IMR-90 (cell line): Measurements from ENCODE around the gene MAP3K3. TPM values are rescaled to one million over a fixed set of nuclear protein-coding genes. Genes with fewer than 3 reads are reported as not detected.

Experiments used
- ATAC-seq: fragments of 200-7000 bp; cut with Tn5 transposase; 2 replicates; pipeline ENCODE4 v1.9.1; 2020; ENCODE audit warnings: low read depth, mild to moderate bottlenecking, moderate library complexity
- BruUV-seq: library from RNA; stranded (reverse); fragments of 400-500 nt; replicated peaks from 2 replicates; lab custom pipeline; 2021; lab: Mats Ljungman, UMichigan
- CTCF ChIA-PET: fragments of 300-600 bp; formaldehyde crosslinking; extraction: SDS; loops from one replicate; lab custom pipeline; 2021; ENCODE audit warnings: antibody characterized with exemption; lab: Yijun Ruan, JAX
- POLR2A ChIA-PET: fragments of 300-600 bp; sonication (Branson Sonifier 250); formaldehyde crosslinking; loops from one replicate; lab custom pipeline; 2022; ENCODE audit warnings: antibody characterized with exemption; ENCODE audit not compliant: unreplicated experiment; lab: Charles Lee
- DNase-seq: peaks from one replicate; pipeline ENCODE4 v3.0.0; 2013
- H2AFZ ChIP-seq: replicated peaks from 2 replicates; pipeline ENCODE3; 2013; ENCODE audit warnings: low read length, mild to moderate bottlenecking; ENCODE audit not compliant: poor library complexity
- H2AK5ac ChIP-seq: 2 replicates; pipeline ENCODE4 v1.6.1; 2013; ENCODE audit warnings: low read depth, low read length, inconsistent platforms
- H2AK9ac ChIP-seq: replicated peaks from 2 replicates; pipeline ENCODE3; 2013; ENCODE audit warnings: mild to moderate bottlenecking, low read depth, low read length, moderate library complexity; ENCODE audit not compliant: poor library complexity
- H2BK120ac ChIP-seq: 2 replicates; pipeline ENCODE4 v1.6.1; 2013; ENCODE audit warnings: low read depth, low read length, inconsistent platforms
- H2BK15ac ChIP-seq: 3 replicates; pipeline ENCODE4 v1.6.1; 2013; ENCODE audit warnings: low read depth, low read length, inconsistent platforms
- H2BK20ac ChIP-seq: 2 replicates; pipeline ENCODE4 v1.6.1; 2013; ENCODE audit warnings: low read depth, mild to moderate bottlenecking, inconsistent platforms, low read length, moderate library complexity
- H2BK5ac ChIP-seq: 2 replicates; pipeline ENCODE4 v1.6.1; 2013; ENCODE audit warnings: mild to moderate bottlenecking, low read depth, low read length, inconsistent platforms; ENCODE audit not compliant: poor library complexity, severe bottlenecking
- H3K14ac ChIP-seq: replicated peaks from 2 replicates; pipeline ENCODE4 v1.6.1; 2013; ENCODE audit warnings: low read depth, low read length, inconsistent platforms
- H3K18ac ChIP-seq: 2 replicates; pipeline ENCODE4 v1.6.1; 2013; ENCODE audit warnings: low read depth, low read length, control low read depth
- H3K23ac ChIP-seq: 2 replicates; pipeline ENCODE4 v1.6.1; 2013; ENCODE audit warnings: low read depth, low read length, inconsistent platforms
- H3K27ac ChIP-seq: 2 replicates; pipeline ENCODE4 v1.5.1; 2013; ENCODE audit warnings: mild to moderate bottlenecking, control low read depth, low read length; ENCODE audit not compliant: insufficient read depth
- H3K27me3 ChIP-seq: 2 replicates; pipeline ENCODE4 v1.6.1; 2013; ENCODE audit warnings: low read length; ENCODE audit not compliant: control insufficient read depth, insufficient read depth
- H3K36me3 ChIP-seq: 2 replicates; pipeline ENCODE4 v1.6.1; 2013; ENCODE audit warnings: low read length, mixed read lengths; ENCODE audit not compliant: control insufficient read depth, insufficient read depth
- H3K4ac ChIP-seq: 2 replicates; pipeline ENCODE4 v1.6.1; 2013; ENCODE audit warnings: low read depth, low read length, inconsistent platforms
- H3K4me1 ChIP-seq: 2 replicates; pipeline ENCODE4 v1.6.1; 2013; ENCODE audit warnings: low read length, mixed read lengths; ENCODE audit not compliant: control insufficient read depth, insufficient read depth
- H3K4me2 ChIP-seq: 2 replicates; pipeline ENCODE4 v1.6.1; 2013; ENCODE audit warnings: low read depth, mild to moderate bottlenecking, control low read depth, low read length, moderate library complexity
- H3K4me3 ChIP-seq: 2 replicates; pipeline ENCODE4 v1.5.1; 2013; ENCODE audit warnings: low read depth, mild to moderate bottlenecking, control low read depth, low read length, moderate library complexity; ENCODE audit not compliant: insufficient read depth
- H3K56ac ChIP-seq: 2 replicates; pipeline ENCODE4 v1.6.1; 2013; ENCODE audit warnings: low read length, inconsistent platforms; ENCODE audit not compliant: insufficient read depth; ENCODE audit errors: extremely low read depth
- H3K79me1 ChIP-seq, 2 experiments: 2 replicates each; pipeline ENCODE4 v1.6.1; 2013; ENCODE audit warnings: low read length in 2 of 2, inconsistent platforms in 1 of 2, low read depth in 1 of 2
- H3K9ac ChIP-seq: 2 replicates; pipeline ENCODE4 v1.6.1; 2013; ENCODE audit warnings: low read depth, low read length, control low read depth
- H3K9me1 ChIP-seq: 2 replicates; pipeline ENCODE4 v1.6.1; 2013; ENCODE audit warnings: low read length, inconsistent platforms; ENCODE audit not compliant: insufficient read depth
- H3K9me3 ChIP-seq: 2 replicates; pipeline ENCODE4 v1.6.1; 2013; ENCODE audit warnings: low read length; ENCODE audit not compliant: control insufficient read depth, insufficient read depth
- H4K20me1 ChIP-seq: 2 replicates; pipeline ENCODE4 v1.6.1; 2013; ENCODE audit warnings: low read length, inconsistent platforms; ENCODE audit not compliant: insufficient read depth
- H4K5ac ChIP-seq: 2 replicates; pipeline ENCODE4 v1.6.1; 2013; ENCODE audit warnings: mild to moderate bottlenecking, low read depth, low read length, control low read depth
- H4K8ac ChIP-seq, 2 experiments: 2 replicates each; pipeline ENCODE4 v1.6.1; 2013; ENCODE audit warnings: low read depth in 2 of 2, low read length in 2 of 2, control low read depth in 1 of 2, inconsistent platforms in 1 of 2
- H4K91ac ChIP-seq: 2 replicates; pipeline ENCODE4 v1.6.1; 2013; ENCODE audit warnings: low read depth, low read length, inconsistent platforms; ENCODE audit not compliant: insufficient read depth
- BHLHE40 ChIP-seq: fragments of 150-350 bp; IDR thresholded peaks from 2 replicates; pipeline ENCODE4 v1.6.1; 2016; ENCODE audit warnings: mild to moderate bottlenecking, low read depth, low read length
- CEBPB ChIP-seq: IDR thresholded peaks from 2 replicates; pipeline ENCODE4 v1.6.1; 2012; ENCODE audit warnings: low read depth, low read length, improper control_type of control experiment
- CHD1 ChIP-seq: IDR thresholded peaks from 2 replicates; pipeline ENCODE4 v1.6.1; 2012; ENCODE audit warnings: low read depth, low read length, improper control_type of control experiment
- FOS ChIP-seq: fragments of 150-350 bp; IDR thresholded peaks from 2 replicates; pipeline ENCODE4 v1.6.1; 2016; ENCODE audit warnings: low read depth, low read length
- MAFK ChIP-seq: IDR thresholded peaks from 2 replicates; pipeline ENCODE4 v1.6.1; 2012; ENCODE audit warnings: low read depth, low read length, improper control_type of control experiment
- MAZ ChIP-seq: IDR thresholded peaks from 2 replicates; pipeline ENCODE4 v1.6.1; 2012; ENCODE audit warnings: low read depth, mild to moderate bottlenecking, low read length, improper control_type of control experiment, moderate library complexity, borderline replicate concordance
- MXI1 ChIP-seq: IDR thresholded peaks from 2 replicates; pipeline ENCODE4 v1.6.1; 2012; ENCODE audit warnings: low read depth, mild to moderate bottlenecking, low read length, moderate library complexity, borderline replicate concordance
- NFE2L2 ChIP-seq: fragments of 150-350 bp; IDR thresholded peaks from 2 replicates; pipeline ENCODE4 v1.6.1; 2016; ENCODE audit warnings: low read depth, mild to moderate bottlenecking, low read length
- POLR2A ChIP-seq: IDR thresholded peaks from 2 replicates; pipeline ENCODE4 v1.6.1; 2012; ENCODE audit warnings: mild to moderate bottlenecking, low read depth, low read length
- RAD21 ChIP-seq: IDR thresholded peaks from 2 replicates; pipeline ENCODE4 v1.6.1; 2012; ENCODE audit warnings: low read length, improper control_type of control experiment
- RCOR1 ChIP-seq: IDR thresholded peaks from 2 replicates; pipeline ENCODE4 v1.6.1; 2012; ENCODE audit warnings: mild to moderate bottlenecking, low read length, improper control_type of control experiment; ENCODE audit not compliant: insufficient replicate concordance
- RFX5 ChIP-seq: IDR thresholded peaks from 2 replicates; pipeline ENCODE4 v1.8.0; 2012; ENCODE audit warnings: low read depth, mild to moderate bottlenecking, low read length, moderate library complexity
- SMC3 ChIP-seq: fragments of 150-350 bp; IDR thresholded peaks from 2 replicates; pipeline ENCODE4 v1.6.1; 2016; ENCODE audit warnings: low read depth, mild to moderate bottlenecking, antibody characterized with exemption, low read length, moderate library complexity
- WGBS, 2 experiments: methylation state at CpG; one replicate each; pipeline versions ENCODE4 v1.1.5 to v1.1.7; 2013; ENCODE audit warnings: missing lambda C conversion rate in 2 of 2; ENCODE audit not compliant: insufficient read length in 1 of 2; ENCODE audit errors: extremely low coverage in 2 of 2; 5-methylcytosine and 5-hydroxymethylcytosine counted together
- dilution Hi-C: fragments of 300-500 bp; cut with HindIII; formaldehyde crosslinking; loops from one replicate; pipeline ENCODE4 v1.14.3; 2018; ENCODE audit warnings: low sequenced_read_pairs; ENCODE audit not compliant: unreplicated experiment
- in situ Hi-C: fragments of 300-500 bp; cut with MboI; formaldehyde crosslinking; loops from 3 replicates; pipeline ENCODE4 v1.14.3; 2019; ENCODE audit warnings: low sequenced_read_pairs, inconsistent platforms, mixed read lengths
- intact Hi-C: fragments of 100-400 bp; cut with micrococcal nuclease; formaldehyde crosslinking; loops from 2 replicates; pipeline ENCODE4 v1.10.0; 2022
- polyA plus RNA-seq, 3 experiments: library from polyadenylated mRNA; depleted of rRNA; stranded (reverse); fragments of >200 nt; gene quantifications; 2 replicates each; pipeline ENCODE4 v1.2.3, GENCODE V29; 2012; ENCODE audit warnings: low replicate concordance in 1 of 3
- total RNA-seq: library from RNA; depleted of rRNA; stranded (reverse); fragments of >200 nt; gene quantifications from 2 replicates; pipeline ENCODE4 v1.2.3, GENCODE V29; 2012
- TF ChIP-seq, protein P1 (sequence below): fragments of 150-350 bp; IDR thresholded peaks from 2 replicates; pipeline ENCODE4 v1.6.1; 2016; ENCODE audit warnings: low read depth, mild to moderate bottlenecking, low read length, moderate library complexity, borderline replicate concordance
- TF ChIP-seq, protein P2 (sequence below): fragments of 150-350 bp; IDR thresholded peaks from 2 replicates; pipeline ENCODE4 v1.6.1; 2017; ENCODE audit warnings: mild to moderate bottlenecking, antibody characterized with exemption, low read length, low read depth
- TF ChIP-seq, protein P3 (sequence below): conservative IDR thresholded peaks from 2 replicates; pipeline ENCODE4 v1.5.1; 2012; ENCODE audit warnings: mild to moderate bottlenecking, low read depth, low read length, improper control_type of control experiment

MAP3K3 gene
- total and polyA plus RNA-seq, 2 of the 4 experiments (the other 2 are of a cell fraction): 19.1 to 25.6 TPM

DNA sequence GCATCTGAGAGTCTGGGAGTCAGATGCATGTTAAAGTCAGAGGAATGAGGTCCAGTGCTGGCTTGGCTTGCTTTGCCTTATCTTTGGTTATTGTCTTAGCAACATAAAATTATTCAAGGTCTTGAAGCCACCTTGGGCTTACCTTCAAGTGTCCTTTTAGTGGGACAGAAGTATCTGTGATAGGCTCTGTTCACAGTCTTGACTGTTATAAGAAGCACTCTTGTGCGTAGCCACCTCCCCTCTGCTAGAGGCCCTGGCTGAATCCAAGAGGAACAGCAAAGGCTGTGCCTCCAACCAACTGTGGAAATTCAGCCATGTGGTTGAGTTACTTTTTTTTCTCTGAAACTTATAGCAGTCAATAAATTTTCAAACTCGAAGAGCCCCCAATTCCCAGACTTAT is 8.6 kb upstream of the MAP3K3 start:
- no peak overlapping the region for H4K5ac ChIP-seq
- H3K4me2 ChIP-seq: no peak overlapping the region
- no CpG with 5 or more reads among the region's 2 CpGs for whole genome bisulfite sequencing, 2 experiments
- DNase-seq: no peak
- H3K4ac ChIP-seq: no peak overlapping the region
- no peak overlapping the region for H3K9ac ChIP-seq
- H3K14ac ChIP-seq: no peak overlapping the region
- no peaks in the 10 kb centered on the region for H3K9me1 ChIP-seq
- no peak overlapping the region for H2BK120ac ChIP-seq
- no peak overlapping the region for H4K91ac ChIP-seq
- H4K20me1 ChIP-seq: no peaks in the 10 kb centered on the region
- H2BK20ac ChIP-seq: no peak overlapping the region
- no peak overlapping the region for H3K4me3 ChIP-seq
- in situ Hi-C loops: loop anchor here (5.0 kb wide), 1 partner anchor 191 kb away; no protein-coding TSS in a partner anchor
- no TSS peak for BruUV-seq
- no peak overlapping the region for H3K23ac ChIP-seq
- H3K36me3 ChIP-seq: peaks cover 6% of the 10 kb centered on the region
- ATAC-seq: no peak
- H3K27ac ChIP-seq: no peak overlapping the region
- no peaks in the 10 kb centered on the region for H3K27me3 ChIP-seq
- ChIA-PET CTCF (interaction anchor here (2.9 kb wide), 1 partner anchor 188 kb away, joined by 22 read pairs; no protein-coding TSS in a partner anchor), POLR2A (no interaction called here)
- H4K8ac ChIP-seq: no peak overlapping the region
- H2AK5ac ChIP-seq: no peak overlapping the region
- no peak overlapping the region for H2BK5ac ChIP-seq
- dilution Hi-C loops: no loop called here
- H3K9me3 ChIP-seq: no peaks in the 10 kb centered on the region
- no peak overlapping the region for H2AFZ ChIP-seq
- TF ChIP-seq RAD21 (no peak), MXI1 (no peak), CHD1 (no peak), POLR2A (no peak), BHLHE40 (no peak), MAFK (no peak), RCOR1 (no peak), MAZ (no peak), SMC3 (no peak), FOS (no peak), NFE2L2 (no peak), RFX5 (no peak), CEBPB (no peak)
- TF ChIP-seq, protein P1, sequence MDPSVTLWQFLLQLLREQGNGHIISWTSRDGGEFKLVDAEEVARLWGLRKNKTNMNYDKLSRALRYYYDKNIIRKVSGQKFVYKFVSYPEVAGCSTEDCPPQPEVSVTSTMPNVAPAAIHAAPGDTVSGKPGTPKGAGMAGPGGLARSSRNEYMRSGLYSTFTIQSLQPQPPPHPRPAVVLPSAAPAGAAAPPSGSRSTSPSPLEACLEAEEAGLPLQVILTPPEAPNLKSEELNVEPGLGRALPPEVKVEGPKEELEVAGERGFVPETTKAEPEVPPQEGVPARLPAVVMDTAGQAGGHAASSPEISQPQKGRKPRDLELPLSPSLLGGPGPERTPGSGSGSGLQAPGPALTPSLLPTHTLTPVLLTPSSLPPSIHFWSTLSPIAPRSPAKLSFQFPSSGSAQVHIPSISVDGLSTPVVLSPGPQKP: no peak
- TF ChIP-seq, protein P2, sequence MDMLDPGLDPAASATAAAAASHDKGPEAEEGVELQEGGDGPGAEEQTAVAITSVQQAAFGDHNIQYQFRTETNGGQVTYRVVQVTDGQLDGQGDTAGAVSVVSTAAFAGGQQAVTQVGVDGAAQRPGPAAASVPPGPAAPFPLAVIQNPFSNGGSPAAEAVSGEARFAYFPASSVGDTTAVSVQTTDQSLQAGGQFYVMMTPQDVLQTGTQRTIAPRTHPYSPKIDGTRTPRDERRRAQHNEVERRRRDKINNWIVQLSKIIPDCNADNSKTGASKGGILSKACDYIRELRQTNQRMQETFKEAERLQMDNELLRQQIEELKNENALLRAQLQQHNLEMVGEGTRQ: no peak
- TF ChIP-seq, protein P3, sequence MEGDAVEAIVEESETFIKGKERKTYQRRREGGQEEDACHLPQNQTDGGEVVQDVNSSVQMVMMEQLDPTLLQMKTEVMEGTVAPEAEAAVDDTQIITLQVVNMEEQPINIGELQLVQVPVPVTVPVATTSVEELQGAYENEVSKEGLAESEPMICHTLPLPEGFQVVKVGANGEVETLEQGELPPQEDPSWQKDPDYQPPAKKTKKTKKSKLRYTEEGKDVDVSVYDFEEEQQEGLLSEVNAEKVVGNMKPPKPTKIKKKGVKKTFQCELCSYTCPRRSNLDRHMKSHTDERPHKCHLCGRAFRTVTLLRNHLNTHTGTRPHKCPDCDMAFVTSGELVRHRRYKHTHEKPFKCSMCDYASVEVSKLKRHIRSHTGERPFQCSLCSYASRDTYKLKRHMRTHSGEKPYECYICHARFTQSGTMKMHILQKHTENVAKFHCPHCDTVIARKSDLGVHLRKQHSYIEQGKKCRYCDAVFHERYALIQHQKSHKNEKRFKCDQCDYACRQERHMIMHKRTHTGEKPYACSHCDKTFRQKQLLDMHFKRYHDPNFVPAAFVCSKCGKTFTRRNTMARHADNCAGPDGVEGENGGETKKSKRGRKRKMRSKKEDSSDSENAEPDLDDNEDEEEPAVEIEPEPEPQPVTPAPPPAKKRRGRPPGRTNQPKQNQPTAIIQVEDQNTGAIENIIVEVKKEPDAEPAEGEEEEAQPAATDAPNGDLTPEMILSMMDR: no peak
- H2BK15ac ChIP-seq: no peak overlapping the region
- no peaks in the 10 kb centered on the region for H3K4me1 ChIP-seq
- H2AK9ac ChIP-seq: no peak overlapping the region
- no peak overlapping the region for H3K56ac ChIP-seq
- no peak overlapping the region for H3K18ac ChIP-seq
- intact Hi-C loops: no loop called here
- no peaks in the 10 kb centered on the region for H3K79me1 ChIP-seq
